ENCODE data around the gene ENOX1.

Gene ENOX1

DNA sequence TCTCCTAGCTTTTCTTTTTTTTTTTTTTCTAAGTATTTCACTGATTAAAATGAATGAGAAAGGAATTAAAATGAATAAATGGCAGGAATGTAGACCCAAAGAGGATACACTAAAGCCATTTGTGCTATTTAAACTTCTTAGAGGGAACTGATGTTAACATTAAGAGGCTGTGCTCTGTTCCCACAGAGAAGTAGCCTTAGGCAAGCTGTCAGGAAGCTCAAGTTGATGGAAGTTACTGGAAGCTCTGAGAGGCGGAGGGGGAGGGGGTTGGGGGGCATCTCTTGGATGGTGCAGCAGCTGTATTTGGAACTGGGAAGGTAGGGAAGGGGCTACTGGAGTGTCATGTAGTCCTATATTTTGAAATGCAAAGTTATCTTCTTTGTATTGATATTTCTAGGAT lies 595.2 kb downstream of the ENOX1 start:
- H3K4me1 ChIP-seq (ENCODE audit: insufficient read depth, low read length, severe bottlenecking), result no peaks in the 10 kb centered on the region
- no peaks in the 10 kb centered on the region for H3F3A ChIP-seq (ENCODE audit: insufficient read depth, low read length)
- H2AFZ ChIP-seq (ENCODE audit: low read length), result no peak overlapping the region
- no peaks in the 10 kb centered on the region for H4K20me1 ChIP-seq (ENCODE audit: insufficient read depth, low read length)
- no peak for TF ChIP-seq CTCF (IDR thresholded peaks at IDR 0.05; ENCODE audit: low read length)
- no peak for TF ChIP-seq EZH2 (IDR thresholded peaks at IDR 0.05; ENCODE audit: borderline replicate concordance, low read length)
- H3K9ac ChIP-seq (ENCODE audit: low read length), result no peak overlapping the region
- H3K27me3 ChIP-seq (ENCODE audit: insufficient read depth, low read length), result no peaks in the 10 kb centered on the region
- H3K27ac ChIP-seq (ENCODE audit: low read depth, low read length, poor library complexity, severe bottlenecking), result no peak overlapping the region
- H3K9me2 ChIP-seq (ENCODE audit: low read depth, low read length), result no peaks in the 10 kb centered on the region
- H3K4me2 ChIP-seq (ENCODE audit: low read length), result no peak overlapping the region
- no peaks in the 10 kb centered on the region for H3K9me3 ChIP-seq (ENCODE audit: low read length)
- H3K4me3 ChIP-seq (ENCODE audit: low read depth, low read length, poor library complexity, severe bottlenecking), result no peak overlapping the region
- H3K79me2 ChIP-seq (ENCODE audit: insufficient read depth, low read length), result no peaks in the 10 kb centered on the region
- no peaks in the 10 kb centered on the region for H3K36me3 ChIP-seq (ENCODE audit: insufficient read depth, low read length)

DNA sequence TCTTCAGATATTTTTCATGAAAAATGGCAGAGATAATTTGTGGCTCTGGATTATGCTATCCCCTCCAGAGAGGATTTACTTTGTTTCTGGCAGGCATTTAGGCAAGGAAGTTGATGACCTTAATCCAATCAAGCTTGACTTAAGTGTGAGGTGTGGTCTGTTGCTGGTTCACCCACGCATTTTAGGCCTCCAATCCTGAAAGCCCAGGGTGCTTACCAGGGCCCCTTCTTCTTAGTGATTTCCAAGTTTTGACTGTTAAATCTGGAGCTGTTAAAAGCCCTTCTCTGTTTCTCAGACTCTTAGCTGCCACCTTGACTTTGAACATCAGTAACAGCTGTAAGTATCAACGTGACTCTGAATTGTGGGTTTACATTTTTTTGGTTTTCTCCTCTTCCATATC lies 601.5 kb downstream of the ENOX1 start:
- no peaks in the 10 kb centered on the region for H3F3A ChIP-seq (ENCODE audit: insufficient read depth, low read length)
- no peaks in the 10 kb centered on the region for H3K79me2 ChIP-seq (ENCODE audit: insufficient read depth, low read length)
- H3K9ac ChIP-seq (ENCODE audit: low read length), result no peak overlapping the region
- H3K4me3 ChIP-seq (ENCODE audit: low read depth, low read length, poor library complexity, severe bottlenecking), result no peak overlapping the region
- no peak overlapping the region for H3K4me2 ChIP-seq (ENCODE audit: low read length)
- no peaks in the 10 kb centered on the region for H3K9me2 ChIP-seq (ENCODE audit: low read depth, low read length)
- H3K27ac ChIP-seq (ENCODE audit: low read depth, low read length, poor library complexity, severe bottlenecking), result no peak overlapping the region
- H3K9me3 ChIP-seq (ENCODE audit: low read length), result 0 out of 2 replicates have a peak, but pooled peaks cover 2% of the 10 kb centered on the region
- no peaks in the 10 kb centered on the region for H3K4me1 ChIP-seq (ENCODE audit: insufficient read depth, low read length, severe bottlenecking)
- H2AFZ ChIP-seq (ENCODE audit: low read length), result peak overlapping the region; percentile 90; the same call in 1 of the 2 replicates
- no peak for TF ChIP-seq CTCF (IDR thresholded peaks at IDR 0.05; ENCODE audit: low read length)
- no peak for TF ChIP-seq EZH2 (IDR thresholded peaks at IDR 0.05; ENCODE audit: borderline replicate concordance, low read length)
- H3K27me3 ChIP-seq (ENCODE audit: insufficient read depth, low read length), result no peaks in the 10 kb centered on the region
- no peaks in the 10 kb centered on the region for H4K20me1 ChIP-seq (ENCODE audit: insufficient read depth, low read length)
- no peaks in the 10 kb centered on the region for H3K36me3 ChIP-seq (ENCODE audit: insufficient read depth, low read length)

DNA sequence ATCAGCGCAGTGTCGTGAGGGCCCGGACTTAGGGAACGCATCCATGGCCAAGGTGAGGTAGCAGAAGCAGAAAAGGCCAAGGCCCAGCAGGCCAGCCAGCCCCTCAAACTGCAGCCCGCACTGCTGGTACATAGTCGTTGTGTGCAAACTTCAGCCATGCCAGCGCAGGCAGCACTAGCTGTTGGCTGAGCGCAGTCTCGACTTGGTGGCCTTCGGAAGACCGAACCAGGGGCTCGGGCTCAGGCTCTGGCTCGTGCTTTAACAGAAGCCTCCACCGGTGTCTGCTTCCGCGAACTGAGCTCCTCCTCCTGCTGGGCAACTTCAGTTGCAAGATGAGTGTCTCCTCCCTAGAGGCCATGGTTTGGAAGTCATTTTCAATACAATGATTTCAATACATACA lies 605.9 kb downstream of the ENOX1 start:
- 0 out of 2 replicates have a peak, but pooled peaks cover 3% of the 10 kb centered on the region for H3K9me3 ChIP-seq (ENCODE audit: low read length)
- H3K9me2 ChIP-seq (ENCODE audit: low read depth, low read length), result no peaks in the 10 kb centered on the region
- TF ChIP-seq CTCF (IDR thresholded peaks at IDR 0.05; ENCODE audit: low read length) (no peak), EZH2 (IDR thresholded peaks at IDR 0.05; ENCODE audit: borderline replicate concordance, low read length) (no peak)
- H3K27ac ChIP-seq (ENCODE audit: low read depth, low read length, poor library complexity, severe bottlenecking), result no peak overlapping the region
- no peak overlapping the region for H3K4me2 ChIP-seq (ENCODE audit: low read length)
- H3K9ac ChIP-seq (ENCODE audit: low read length), result no peak overlapping the region
- no peaks in the 10 kb centered on the region for H3F3A ChIP-seq (ENCODE audit: insufficient read depth, low read length)
- H2AFZ ChIP-seq (ENCODE audit: low read length), result no peak overlapping the region
- no peaks in the 10 kb centered on the region for H4K20me1 ChIP-seq (ENCODE audit: insufficient read depth, low read length)
- no peaks in the 10 kb centered on the region for H3K27me3 ChIP-seq (ENCODE audit: insufficient read depth, low read length)
- no peaks in the 10 kb centered on the region for H3K4me1 ChIP-seq (ENCODE audit: insufficient read depth, low read length, severe bottlenecking)
- H3K36me3 ChIP-seq (ENCODE audit: insufficient read depth, low read length), result no peaks in the 10 kb centered on the region
- H3K4me3 ChIP-seq (ENCODE audit: low read depth, low read length, poor library complexity, severe bottlenecking), result no peak overlapping the region
- no peaks in the 10 kb centered on the region for H3K79me2 ChIP-seq (ENCODE audit: insufficient read depth, low read length)

Data from OCI-LY1 (cell line).